Keratinocyte (primary cell): ENCODE results near the gene CNN2.

ENCODE experiments used
- EZH2 ChIP-seq: IDR thresholded peaks from one replicate; pipeline ENCODE4 v1.6.1; 2012; ENCODE audit warnings: inconsistent platforms, mild to moderate bottlenecking, low read length, moderate library complexity
- TF ChIP-seq, protein P1 (sequence below), 3 experiments: IDR thresholded peaks in 1 of 3; conservative IDR thresholded peaks in 1 of 3; optimal IDR thresholded peaks in 1 of 3; 2 replicates in 2 of 3; 3 replicates in 1 of 3; pipeline versions ENCODE3 to v1.5.1; 2011; ENCODE audit warnings: low read length in 3 of 3, mild to moderate bottlenecking in 3 of 3, moderate library complexity in 2 of 3, control low read depth in 1 of 3, inconsistent platforms in 1 of 3; ENCODE audit not compliant: insufficient read depth in 2 of 3; ENCODE audit errors: extremely low read depth in 1 of 3

DNA sequence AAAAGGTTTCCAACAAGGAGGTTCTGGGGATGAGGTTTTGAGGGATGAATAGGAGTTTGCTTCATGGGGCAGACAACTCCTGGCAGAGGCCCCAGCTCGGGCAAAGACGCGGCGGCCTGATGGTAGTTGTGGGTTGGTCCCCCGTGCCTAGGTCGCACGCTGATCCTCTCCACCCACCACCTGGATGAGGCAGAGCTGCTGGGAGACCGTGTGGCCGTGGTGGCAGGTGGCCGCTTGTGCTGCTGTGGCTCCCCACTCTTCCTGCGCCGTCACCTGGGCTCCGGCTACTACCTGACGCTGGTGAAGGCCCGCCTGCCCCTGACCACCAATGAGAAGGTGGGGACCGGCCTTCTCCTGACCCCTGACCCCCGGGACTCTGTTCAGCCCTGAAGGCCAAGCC, 25.4 kb downstream of the CNN2 start:
- TF ChIP-seq EZH2: no peak
- TF ChIP-seq, protein P1, sequence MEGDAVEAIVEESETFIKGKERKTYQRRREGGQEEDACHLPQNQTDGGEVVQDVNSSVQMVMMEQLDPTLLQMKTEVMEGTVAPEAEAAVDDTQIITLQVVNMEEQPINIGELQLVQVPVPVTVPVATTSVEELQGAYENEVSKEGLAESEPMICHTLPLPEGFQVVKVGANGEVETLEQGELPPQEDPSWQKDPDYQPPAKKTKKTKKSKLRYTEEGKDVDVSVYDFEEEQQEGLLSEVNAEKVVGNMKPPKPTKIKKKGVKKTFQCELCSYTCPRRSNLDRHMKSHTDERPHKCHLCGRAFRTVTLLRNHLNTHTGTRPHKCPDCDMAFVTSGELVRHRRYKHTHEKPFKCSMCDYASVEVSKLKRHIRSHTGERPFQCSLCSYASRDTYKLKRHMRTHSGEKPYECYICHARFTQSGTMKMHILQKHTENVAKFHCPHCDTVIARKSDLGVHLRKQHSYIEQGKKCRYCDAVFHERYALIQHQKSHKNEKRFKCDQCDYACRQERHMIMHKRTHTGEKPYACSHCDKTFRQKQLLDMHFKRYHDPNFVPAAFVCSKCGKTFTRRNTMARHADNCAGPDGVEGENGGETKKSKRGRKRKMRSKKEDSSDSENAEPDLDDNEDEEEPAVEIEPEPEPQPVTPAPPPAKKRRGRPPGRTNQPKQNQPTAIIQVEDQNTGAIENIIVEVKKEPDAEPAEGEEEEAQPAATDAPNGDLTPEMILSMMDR (optimal IDR thresholded peaks at IDR 0.05 in 1 of 3, IDR thresholded peaks at IDR 0.05 in 1 of 3, conservative IDR thresholded peaks at IDR 0.05 in 1 of 3; ENCODE audit: extremely low read depth in 1 of 3, insufficient read depth in 2 of 3, low read length in 3 of 3): no peak
